Heart left ventricle (tissue), 13 donors: ENCODE measurements around the gene PRKCA.

ENCODE experiments used
- CTCF ChIP-seq, 12 donors: fragments of 200-600 bp; sonication (generic) in 4 of 12; IDR thresholded peaks; one replicate each; pipeline versions ENCODE4 v1.5.0 to v1.8.0; 2018 to 2022; ENCODE audit warnings: antibody characterized with exemption in 12 of 12, mild to moderate bottlenecking in 5 of 12
- POLR2A ChIP-seq, 2 donors: fragments of 450-650 bp; IDR thresholded peaks; one replicate each; pipeline ENCODE4 v1.6.1; 2017; ENCODE audit warnings: antibody characterized with exemption in 2 of 2, mild to moderate bottlenecking in 2 of 2, moderate library complexity in 2 of 2
- donor health status: ischemic (EF 13 %, LVEDD 7.1; RV severe dilation, severe dysfunction).
- donor health status: DM: no; HTN: yes; CAD: no.
- donor health status: DM: no; HTN: no; CAD: no.
- donor health status: ischemic (EF 25% LVEDD 6.9; RV normal size, moderate dysfunction).
- donor health status: ischemic (EF 25% LVEDD 5.7; RV mildly dilated, moderate dysfunction).
- donor health status: ischemic (EF 35%, LVEDD 5.7; RV mildly dilated, moderate dysfunction).
- donor health status: nonischemic (EF 11% LVEDD 7.7; RV severe dilation, severe dysfunction).
- donor health status: DM: yes; HTN: yes; CAD: no.
- donor health status: PGD.
- donor health status: ischemic (EF 29% LVEDD 5.4; RV normal size, mild dysfunction).
- donor health status: nonischemic (EF 23%, LVEDD 6.1; RV moderate dilation, normal function).

- TF ChIP-seq POLR2A (IDR thresholded peaks at IDR 0.05) (no peak), CTCF (IDR thresholded peaks at IDR 0.05) (no peak)
Observed at GRCh38 chr17:66573078-66573477, 270.7 kb downstream of the PRKCA start.
